ENCODE results near the gene C11orf42.

The C11orf42 gene

GRCh38 chr11:6234387-6235107 lies 29.2 kb downstream of the C11orf42 start, which contains the start of gene FHIP1B:
Gene FHIP1B (minus strand): TSS chr11:6234636. CDS start chr11:6224516, 10,120 bp downstream.
- TF ChIP-seq CTCF (IDR thresholded peaks at IDR 0.05), result no peak

GRCh38 chr11:6237266-6237665 lies 31.9 kb downstream of the C11orf42 start:
- no peak for TF ChIP-seq CTCF (IDR thresholded peaks at IDR 0.05)

GRCh38 chr11:6237761-6238302 lies 32.5 kb downstream of the C11orf42 start:
- no peak for TF ChIP-seq CTCF (IDR thresholded peaks at IDR 0.05)

- TF ChIP-seq CTCF (IDR thresholded peaks at IDR 0.05), result no peak
Observed at GRCh38 chr11:6238902-6239301, 33.5 kb downstream of the C11orf42 start, which contains the start of gene CNGA4. Gene CNGA4 (plus strand): TSS chr11:6239089. CDS start chr11:6239207, 118 bp downstream.

DNA sequence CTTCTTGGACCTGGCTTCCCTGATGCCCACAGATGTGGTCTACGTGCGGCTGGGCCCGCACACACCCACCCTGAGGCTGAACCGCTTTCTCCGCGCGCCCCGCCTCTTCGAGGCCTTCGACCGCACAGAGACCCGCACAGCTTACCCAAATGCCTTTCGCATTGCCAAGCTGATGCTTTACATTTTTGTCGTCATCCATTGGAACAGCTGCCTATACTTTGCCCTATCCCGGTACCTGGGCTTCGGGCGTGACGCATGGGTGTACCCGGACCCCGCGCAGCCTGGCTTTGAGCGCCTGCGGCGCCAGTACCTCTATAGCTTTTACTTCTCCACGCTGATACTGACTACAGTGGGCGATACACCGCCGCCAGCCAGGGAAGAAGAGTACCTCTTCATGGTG lies 34.8 kb downstream of the C11orf42 start:
- no peak for TF ChIP-seq CTCF (IDR thresholded peaks at IDR 0.05)

DNA sequence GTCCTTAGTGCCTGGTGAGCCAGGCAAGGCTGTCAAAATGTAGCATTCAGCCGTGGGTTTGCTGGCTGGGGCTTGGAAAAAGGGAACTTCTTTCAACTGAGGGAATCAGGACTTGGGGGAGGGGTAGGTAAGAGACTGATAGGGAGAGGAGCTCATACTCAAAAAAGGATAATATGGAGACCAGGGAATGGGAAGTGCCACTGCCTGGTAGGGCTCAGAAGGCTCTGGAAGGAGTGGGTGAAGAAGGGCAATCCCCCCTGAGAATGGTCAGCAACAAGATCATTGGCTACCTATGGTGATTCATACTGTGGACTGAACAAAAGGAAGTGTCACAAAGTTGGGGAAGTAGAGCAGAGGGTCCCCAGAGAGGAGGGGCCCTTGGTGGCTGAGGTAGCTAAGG lies 35.4 kb downstream of the C11orf42 start:
- TF ChIP-seq CTCF (IDR thresholded peaks at IDR 0.05), result no peak

DNA sequence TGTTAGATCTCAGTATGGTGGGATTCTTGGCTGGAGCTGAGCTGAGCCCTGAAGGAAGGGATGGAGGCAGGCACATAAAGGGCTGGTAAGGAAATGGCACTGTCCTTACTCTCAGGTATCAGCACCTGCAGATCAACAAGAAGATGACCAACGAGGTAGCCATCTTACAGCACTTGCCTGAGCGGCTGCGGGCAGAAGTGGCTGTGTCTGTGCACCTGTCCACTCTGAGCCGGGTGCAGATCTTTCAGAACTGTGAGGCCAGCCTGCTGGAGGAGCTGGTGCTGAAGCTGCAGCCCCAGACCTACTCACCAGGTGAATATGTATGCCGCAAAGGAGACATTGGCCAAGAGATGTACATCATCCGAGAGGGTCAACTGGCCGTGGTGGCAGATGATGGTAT lies 36.0 kb downstream of the C11orf42 start:
- no peak for TF ChIP-seq CTCF (IDR thresholded peaks at IDR 0.05)

Measured in LNCAP (cell line).